Stimulated activated CD4-positive, alpha-beta T cell treated with anti-CD3 and anti-CD28 coated beads, Interleukin-15, amount 100 ng/mL, for 48 hours (primary cell): ENCODE results near the gene BORCS6.
A peak's percentile ranks its signal among the peaks of the same experiment; 100 is the strongest.
"Not testable (repeated sequence)": the region's sequence is repeated elsewhere in the genome, so short reads cannot be mapped to it uniquely, and the experiment has no call there.

Experiments used
- DNase-seq, 2 donors: peaks; one replicate each; pipeline ENCODE4 v3.0.0-alpha.2; 2020; ENCODE audit warnings: low read depth in 2 of 2

BORCS6 gene

GRCh38 chr17:8173056-8173870 is 16.7 kb downstream of the BORCS6 start:
- DNase-seq, result peak; percentile 77

- not testable (repeated sequence) for DNase-seq
These were observed 19.8 kb downstream of the BORCS6 start for GRCh38 chr17:8170186-8170585.

GRCh38 chr17:8167526-8167925 is 22.5 kb downstream of the BORCS6 start:
- DNase-seq, result no peak

GRCh38 chr17:8166731-8167130 is 23.2 kb downstream of the BORCS6 start:
- DNase-seq, result no peak

- no peak for DNase-seq
These were observed 25.2 kb downstream of the BORCS6 start for GRCh38 chr17:8164815-8165131.

- DNase-seq, result peak in 1 of 2 donors; percentile 80
These were observed 25.8 kb downstream of the BORCS6 start for GRCh38 chr17:8163978-8164814.

- no peak for DNase-seq
These were observed 26.7 kb downstream of the BORCS6 start for GRCh38 chr17:8162997-8163977.

- peak in 1 of 2 donors; percentile 72 for DNase-seq
These were observed 27.6 kb downstream of the BORCS6 start, which contains the start of gene VAMP2 for GRCh38 chr17:8162233-8162996. Gene VAMP2, minus strand, starts transcription at chr17:8162948. Its CDS starts 69 bp downstream, at chr17:8162879.

GRCh38 chr17:8161289-8162232 is 28.4 kb downstream of the BORCS6 start:
- DNase-seq, result no peak

GRCh38 chr17:8160741-8161221 is 29.2 kb downstream of the BORCS6 start:
- no peak for DNase-seq

GRCh38 chr17:8160224-8160577 is 29.8 kb downstream of the BORCS6 start:
- no peak for DNase-seq

- DNase-seq, result no peak
These were observed 30.3 kb downstream of the BORCS6 start for GRCh38 chr17:8159459-8160223.

GRCh38 chr17:8159032-8159400 is 31.0 kb downstream of the BORCS6 start:
- no peak for DNase-seq

- peak; percentile 73 to 83 for DNase-seq
These were observed 31.5 kb downstream of the BORCS6 start for GRCh38 chr17:8158267-8159031.

GRCh38 chr17:8156246-8156992 is 33.6 kb downstream of the BORCS6 start:
- peak; percentile 100 for DNase-seq

- no peak for DNase-seq
These were observed 34.1 kb downstream of the BORCS6 start for GRCh38 chr17:8155996-8156245.

GRCh38 chr17:8155231-8155995 is 34.6 kb downstream of the BORCS6 start:
- no peak for DNase-seq
